Mesenchymal stem cell (in vitro differentiated cells and primary cell): ENCODE results near the gene HADHB.
"Not testable (repeated sequence)": the region's sequence is repeated elsewhere in the genome, so short reads cannot be mapped to it uniquely, and the experiment has no call there.

ENCODE experiments used
- DNase-seq: peaks from one replicate; pipeline ENCODE4 v3.0.0-alpha.2; 2013
- H2AFZ ChIP-seq: one replicate; pipeline ENCODE4 v1.6.1; 2013; ENCODE audit warnings: low read depth, mild to moderate bottlenecking, control low read depth, inconsistent platforms, low read length, moderate library complexity
- H2AK5ac ChIP-seq: 2 replicates; pipeline ENCODE4 v1.6.1; 2013; ENCODE audit warnings: low read length, moderate library complexity, mild to moderate bottlenecking, inconsistent platforms; ENCODE audit not compliant: severe bottlenecking
- H2BK120ac ChIP-seq: one replicate; pipeline ENCODE4 v1.6.1; 2013; ENCODE audit warnings: low read depth, mild to moderate bottlenecking, inconsistent platforms, low read length, moderate library complexity
- H2BK12ac ChIP-seq, 2 experiments: one replicate each; pipeline ENCODE4 v1.6.1; 2013; ENCODE audit warnings: inconsistent platforms in 2 of 2, low read length in 2 of 2, mild to moderate bottlenecking in 2 of 2, moderate library complexity in 2 of 2, control low read depth in 1 of 2
- H2BK15ac ChIP-seq: one replicate; pipeline ENCODE4 v1.6.1; 2013; ENCODE audit warnings: mild to moderate bottlenecking, low read depth, inconsistent platforms; ENCODE audit not compliant: poor library complexity, severe bottlenecking
- H2BK5ac ChIP-seq: 2 replicates; pipeline ENCODE4 v1.6.1; 2013; ENCODE audit warnings: low read depth, mild to moderate bottlenecking, low read length, control low read depth, inconsistent platforms; ENCODE audit not compliant: poor library complexity, severe bottlenecking
- H3K14ac ChIP-seq, 2 experiments: one replicate each; pipeline ENCODE4 v1.6.1; 2013; ENCODE audit warnings: inconsistent platforms in 2 of 2, low read length in 2 of 2, control low read depth in 1 of 2, mild to moderate bottlenecking in 1 of 2, moderate library complexity in 1 of 2
- H3K18ac ChIP-seq, 2 experiments: one replicate each; pipeline ENCODE4 v1.6.1; 2013; ENCODE audit warnings: inconsistent platforms in 2 of 2, low read length in 2 of 2, control low read depth in 1 of 2, low read depth in 1 of 2, mild to moderate bottlenecking in 1 of 2
- H3K23ac ChIP-seq, 2 experiments: one replicate each; pipeline ENCODE4 v1.6.1; 2013; ENCODE audit warnings: inconsistent platforms in 2 of 2, low read length in 2 of 2, mild to moderate bottlenecking in 2 of 2, moderate library complexity in 2 of 2, control low read depth in 1 of 2
- H3K27ac ChIP-seq: 2 replicates; pipeline ENCODE4 v1.5.1; 2013; ENCODE audit warnings: mild to moderate bottlenecking, moderate library complexity, low read length, control low read depth, inconsistent platforms; ENCODE audit not compliant: poor library complexity, severe bottlenecking
- H3K27me3 ChIP-seq, 2 experiments: 2 replicates each; pipeline versions ENCODE4 v1.6.1 to v1.7.0; 2013; ENCODE audit warnings: low read length in 2 of 2, mild to moderate bottlenecking in 2 of 2, moderate library complexity in 2 of 2, control low read depth in 1 of 2, inconsistent platforms in 1 of 2; ENCODE audit not compliant: control insufficient read depth in 1 of 2, insufficient read depth in 1 of 2
- H3K36me3 ChIP-seq, 2 experiments: 2 replicates each; pipeline versions ENCODE4 v1.6.1 to v1.7.0; 2013; ENCODE audit warnings: low read length in 2 of 2, control low read depth in 1 of 2, inconsistent platforms in 1 of 2, low read depth in 1 of 2, mild to moderate bottlenecking in 1 of 2; ENCODE audit not compliant: insufficient read depth in 2 of 2, control insufficient read depth in 1 of 2
- H3K4ac ChIP-seq, 2 experiments: one replicate each; pipeline ENCODE4 v1.6.1; 2013; ENCODE audit warnings: inconsistent platforms in 2 of 2, low read length in 2 of 2, mild to moderate bottlenecking in 2 of 2, moderate library complexity in 2 of 2, control low read depth in 1 of 2, low read depth in 1 of 2
- H3K4me1 ChIP-seq: 2 replicates; pipeline ENCODE4 v1.6.1; 2013; ENCODE audit warnings: low read depth, low read length, control low read depth; ENCODE audit not compliant: control insufficient read depth, insufficient read depth
- H3K4me2 ChIP-seq: 2 replicates; pipeline ENCODE4 v1.6.1; 2013; ENCODE audit warnings: low read length, mild to moderate bottlenecking, inconsistent platforms; ENCODE audit not compliant: poor library complexity, severe bottlenecking
- H3K4me3 ChIP-seq, 2 experiments: 2 replicates each; pipeline versions ENCODE4 v1.5.1 to v1.7.0; 2013; ENCODE audit warnings: low read length in 2 of 2, mild to moderate bottlenecking in 2 of 2, control low read depth in 1 of 2, low read depth in 1 of 2; ENCODE audit not compliant: insufficient read depth in 1 of 2
- H3K79me1 ChIP-seq: replicated peaks from 2 replicates; pipeline ENCODE4 v1.6.1; 2013; ENCODE audit warnings: mild to moderate bottlenecking, control low read depth, low read length, inconsistent platforms; ENCODE audit not compliant: poor library complexity, severe bottlenecking
- H3K9ac ChIP-seq: 2 replicates; pipeline ENCODE4 v1.7.0; 2013; ENCODE audit warnings: mild to moderate bottlenecking, low read length, moderate library complexity
- H3K9me3 ChIP-seq: 2 replicates; pipeline ENCODE4 v1.7.0; 2013; ENCODE audit warnings: mild to moderate bottlenecking, low read length; ENCODE audit not compliant: control insufficient read depth
- H4K8ac ChIP-seq: one replicate; pipeline ENCODE4 v1.6.1; 2013; ENCODE audit warnings: inconsistent platforms, mild to moderate bottlenecking, low read length, moderate library complexity
- H4K91ac ChIP-seq: one replicate; pipeline ENCODE4 v1.6.1; 2013; ENCODE audit warnings: mild to moderate bottlenecking, low read length, inconsistent platforms
- WGBS: methylation state at CpG from one replicate; pipeline ENCODE4 v1.1.7; 2013; ENCODE audit warnings: mixed read lengths; 5-methylcytosine and 5-hydroxymethylcytosine counted together

HADHB gene

DNA sequence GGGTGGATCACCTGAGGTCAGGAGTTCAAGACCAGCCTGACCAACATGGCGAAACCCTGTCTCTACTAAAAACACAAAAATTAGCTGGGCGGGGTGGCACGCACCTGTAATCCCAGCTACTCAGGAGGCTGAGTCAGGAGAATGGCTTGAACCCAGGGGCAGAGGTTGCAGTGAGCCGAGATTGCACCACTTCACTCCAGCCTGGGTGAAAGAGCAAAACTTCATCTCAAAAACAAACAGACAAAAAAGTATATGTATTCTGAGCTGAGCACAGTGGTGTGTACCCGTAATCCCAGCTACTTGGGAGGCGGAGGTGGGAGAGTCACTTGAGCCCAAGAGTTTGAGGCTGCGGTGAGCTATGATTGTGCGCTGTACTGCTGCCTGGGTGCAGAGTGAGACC, 86.6 kb downstream of the HADHB start:
- not testable (repeated sequence) for H3K9me3 ChIP-seq, H2BK12ac ChIP-seq, H3K4me1 ChIP-seq, H3K4me2 ChIP-seq, H3K23ac ChIP-seq, H2BK5ac ChIP-seq, H3K18ac ChIP-seq, H4K91ac ChIP-seq, H2BK15ac ChIP-seq, H3K27ac ChIP-seq, H3K4ac ChIP-seq, H2AK5ac ChIP-seq, H3K14ac ChIP-seq, H2AFZ ChIP-seq, H2BK120ac ChIP-seq, H3K9ac ChIP-seq, H3K79me1 ChIP-seq, H3K36me3 ChIP-seq, H4K8ac ChIP-seq, DNase-seq, H3K4me3 ChIP-seq, H3K27me3 ChIP-seq
- 100% methylated on average over 5 of the region's 8 CpGs for WGBS

DNA sequence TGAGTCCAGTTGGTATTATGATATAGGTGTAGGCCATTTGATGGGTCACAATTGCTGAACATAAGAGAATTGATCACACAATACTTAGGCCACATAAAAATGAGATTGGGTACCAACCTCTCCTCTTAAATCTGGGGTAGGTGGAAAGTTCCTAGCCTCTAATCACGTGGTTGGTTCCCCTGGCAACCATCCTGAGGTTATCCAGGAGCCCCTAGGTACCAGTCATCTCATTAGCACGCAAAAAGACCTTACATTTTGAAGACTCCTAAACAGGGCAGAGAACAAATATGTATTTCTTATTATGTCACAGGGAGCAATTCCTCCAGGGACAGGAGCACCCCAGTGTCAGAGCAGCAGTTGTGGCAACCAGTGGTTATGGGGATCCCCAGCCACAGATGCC, 88.6 kb downstream of the HADHB start:
- Histone ChIP-seq H3K4ac (no peak overlapping the region), H3K18ac (no peak overlapping the region), H3K9ac (no peak overlapping the region), H2BK5ac (no peak overlapping the region), H3K4me1 (no peaks in the 10 kb centered on the region), H2AK5ac (no peak overlapping the region), H3K36me3 (no peaks in the 10 kb centered on the region), H3K4me2 (no peak overlapping the region), H4K91ac (no peak overlapping the region), H4K8ac (no peak overlapping the region), H3K23ac (no peak overlapping the region), H3K9me3 (no peaks in the 10 kb centered on the region), H3K27me3 (no peaks in the 10 kb centered on the region), H2BK12ac (no peak overlapping the region), H3K4me3 (no peak overlapping the region), H2AFZ (no peak overlapping the region), H3K14ac (no peak overlapping the region), H2BK120ac (no peak overlapping the region), H3K79me1 (no peaks in the 10 kb centered on the region), H3K27ac (no peak overlapping the region), H2BK15ac (no peak overlapping the region)
- WGBS: 56% methylated on average over 2 of the region's 2 CpGs
- no peak for DNase-seq

DNA sequence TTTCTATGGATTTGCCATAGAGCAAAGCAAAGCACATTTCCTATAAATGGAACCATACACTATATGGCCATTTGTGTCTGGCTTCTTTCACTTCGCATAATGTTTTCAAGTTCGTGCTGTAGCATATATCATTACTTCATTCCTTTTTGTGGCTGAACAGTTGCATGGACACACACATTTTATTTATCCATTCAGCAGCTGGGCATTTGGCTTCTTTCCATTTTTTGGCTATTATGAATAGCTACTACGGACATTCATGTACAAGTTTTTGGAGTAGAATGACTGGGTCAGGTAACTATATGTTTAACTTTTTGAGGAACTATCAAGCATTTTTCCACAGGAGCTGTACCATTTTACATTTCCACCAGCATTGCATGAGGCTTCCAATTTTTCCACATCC, 90.5 kb downstream of the HADHB start:
- no peak overlapping the region for H3K9ac ChIP-seq
- no peaks in the 10 kb centered on the region for H3K4me1 ChIP-seq
- no peak overlapping the region for H3K18ac ChIP-seq
- DNase-seq: no peak
- no peak overlapping the region for H3K27ac ChIP-seq
- H2BK120ac ChIP-seq: no peak overlapping the region
- no peak overlapping the region for H2BK12ac ChIP-seq
- no peaks in the 10 kb centered on the region for H3K79me1 ChIP-seq
- no peak overlapping the region for H2AK5ac ChIP-seq
- no peaks in the 10 kb centered on the region for H3K9me3 ChIP-seq
- no peak overlapping the region for H4K91ac ChIP-seq
- H3K4me2 ChIP-seq: no peak overlapping the region
- no peaks in the 10 kb centered on the region for H3K27me3 ChIP-seq
- H2BK5ac ChIP-seq: no peak overlapping the region
- no peak overlapping the region for H3K23ac ChIP-seq
- H3K4me3 ChIP-seq: no peak overlapping the region
- WGBS: 87% methylated on average over 2 of the region's 3 CpGs
- no peaks in the 10 kb centered on the region for H3K36me3 ChIP-seq
- no peak overlapping the region for H2BK15ac ChIP-seq
- H2AFZ ChIP-seq: no peak overlapping the region
- no peak overlapping the region for H3K14ac ChIP-seq
- H4K8ac ChIP-seq: no peak overlapping the region
- no peak overlapping the region for H3K4ac ChIP-seq

DNA sequence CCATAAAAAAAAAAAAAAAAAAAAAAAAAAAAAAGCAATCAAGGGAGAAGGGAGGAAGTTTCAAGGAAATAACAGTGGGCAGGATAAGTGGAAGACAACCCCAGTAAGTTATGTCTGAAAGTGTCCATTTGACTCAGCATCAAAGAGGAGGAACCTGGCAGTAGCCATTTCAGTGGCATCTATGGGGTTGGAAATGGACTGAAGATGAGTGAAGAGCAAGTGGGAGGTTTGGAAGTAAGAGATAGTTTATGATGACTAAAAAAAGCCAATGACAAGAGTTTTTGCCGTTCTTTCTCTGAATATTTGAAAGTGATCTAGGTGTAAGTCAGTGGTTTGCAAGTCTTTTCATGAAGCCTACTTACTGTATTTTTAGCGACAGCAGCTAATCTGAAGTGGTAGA, 92.0 kb downstream of the HADHB start:
- no peaks in the 10 kb centered on the region for H3K27me3 ChIP-seq
- no peak overlapping the region for H3K9ac ChIP-seq
- no peak overlapping the region for H3K23ac ChIP-seq
- H3K18ac ChIP-seq: no peak overlapping the region
- WGBS: 96% methylated on average over 2 of the region's 2 CpGs
- H2AK5ac ChIP-seq: no peak overlapping the region
- H2AFZ ChIP-seq: no peak overlapping the region
- H3K4me2 ChIP-seq: no peak overlapping the region
- no peak overlapping the region for H2BK12ac ChIP-seq
- H4K91ac ChIP-seq: no peak overlapping the region
- H3K79me1 ChIP-seq: no peaks in the 10 kb centered on the region
- H3K27ac ChIP-seq: no peak overlapping the region
- DNase-seq: no peak
- no peak overlapping the region for H3K4me3 ChIP-seq
- no peak overlapping the region for H3K14ac ChIP-seq
- H3K36me3 ChIP-seq: no peaks in the 10 kb centered on the region
- no peak overlapping the region for H4K8ac ChIP-seq
- no peak overlapping the region for H2BK15ac ChIP-seq
- no peak overlapping the region for H3K4ac ChIP-seq
- no peaks in the 10 kb centered on the region for H3K9me3 ChIP-seq
- H2BK120ac ChIP-seq: no peak overlapping the region
- H3K4me1 ChIP-seq: no peaks in the 10 kb centered on the region
- H2BK5ac ChIP-seq: no peak overlapping the region
